ENCODE results near the gene UQCR10.

Gene UQCR10

GRCh38 chr22:29767171-29768051, at the start of gene UQCR10:
UQCR10 (plus strand) TSS chr22:29767369; CDS start chr22:29767399, 30 bp downstream.
- Histone ChIP-seq H3K4me3 (peak within 1 kb of the TSS; percentile 98), H3K27ac (peak within 1 kb of the TSS; percentile 88 to 92)
- TF ChIP-seq, protein P1, sequence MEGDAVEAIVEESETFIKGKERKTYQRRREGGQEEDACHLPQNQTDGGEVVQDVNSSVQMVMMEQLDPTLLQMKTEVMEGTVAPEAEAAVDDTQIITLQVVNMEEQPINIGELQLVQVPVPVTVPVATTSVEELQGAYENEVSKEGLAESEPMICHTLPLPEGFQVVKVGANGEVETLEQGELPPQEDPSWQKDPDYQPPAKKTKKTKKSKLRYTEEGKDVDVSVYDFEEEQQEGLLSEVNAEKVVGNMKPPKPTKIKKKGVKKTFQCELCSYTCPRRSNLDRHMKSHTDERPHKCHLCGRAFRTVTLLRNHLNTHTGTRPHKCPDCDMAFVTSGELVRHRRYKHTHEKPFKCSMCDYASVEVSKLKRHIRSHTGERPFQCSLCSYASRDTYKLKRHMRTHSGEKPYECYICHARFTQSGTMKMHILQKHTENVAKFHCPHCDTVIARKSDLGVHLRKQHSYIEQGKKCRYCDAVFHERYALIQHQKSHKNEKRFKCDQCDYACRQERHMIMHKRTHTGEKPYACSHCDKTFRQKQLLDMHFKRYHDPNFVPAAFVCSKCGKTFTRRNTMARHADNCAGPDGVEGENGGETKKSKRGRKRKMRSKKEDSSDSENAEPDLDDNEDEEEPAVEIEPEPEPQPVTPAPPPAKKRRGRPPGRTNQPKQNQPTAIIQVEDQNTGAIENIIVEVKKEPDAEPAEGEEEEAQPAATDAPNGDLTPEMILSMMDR (IDR thresholded peaks at IDR 0.05) = no peak
- DNase-seq (ENCODE audit: low spot score) = peak; percentile 88

- TF ChIP-seq, protein P1 (IDR thresholded peaks at IDR 0.05) = no peak
- no peak overlapping the region for H3K27ac ChIP-seq
- H3K4me3 ChIP-seq = no peak overlapping the region
- DNase-seq (ENCODE audit: low spot score) = no peak
These were observed 49.4 kb upstream of the UQCR10 start for GRCh38 chr22:29717789-29718188.

- Histone ChIP-seq H3K27ac (no peak overlapping the region), H3K4me3 (peak overlapping the region; percentile 55)
- TF ChIP-seq, protein P1 (IDR thresholded peaks at IDR 0.05) = no peak
- no peak for DNase-seq (ENCODE audit: low spot score)
These were observed 47.9 kb upstream of the UQCR10 start for GRCh38 chr22:29718949-29719898.

GRCh38 chr22:29719899-29720645, 47.1 kb upstream of the UQCR10 start, which contains the start of gene CABP7:
CABP7 (plus strand) TSS chr22:29720003; CDS start chr22:29720425, 422 bp downstream.
- TF ChIP-seq, protein P1 (IDR thresholded peaks at IDR 0.05) = no peak
- Histone ChIP-seq H3K4me3 (peak within 1 kb of the TSS; percentile 55), H3K27ac (no peak within 1 kb of the TSS)
- DNase-seq (ENCODE audit: low spot score) = no peak

DNA sequence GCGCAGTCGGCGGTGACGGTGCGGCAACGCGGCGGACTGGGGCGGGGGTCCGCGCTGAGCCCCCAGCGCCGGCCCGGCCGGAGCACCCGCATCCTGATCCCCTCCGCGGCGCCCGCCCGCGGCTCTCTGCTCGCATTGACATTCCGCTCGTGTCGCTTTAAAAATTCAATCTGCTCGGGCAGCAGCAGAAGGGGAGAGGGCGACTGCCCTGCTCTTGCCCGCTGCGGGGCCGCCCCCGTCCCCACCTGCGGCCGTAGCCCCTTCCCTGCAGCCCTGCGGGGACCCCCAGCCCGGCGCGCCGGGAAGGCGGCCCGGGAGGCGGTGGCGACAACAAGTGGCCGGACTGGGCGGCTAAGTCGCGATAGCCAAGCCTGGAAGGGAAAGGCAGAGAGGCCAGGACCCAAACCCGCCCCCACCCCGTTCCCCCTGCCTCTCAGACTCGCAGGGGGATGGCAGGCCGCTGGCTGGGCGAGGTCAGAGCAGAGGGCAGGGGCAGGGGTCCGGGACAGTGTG, 46.3 kb upstream of the UQCR10 start:
- Histone ChIP-seq H3K27ac (no peak overlapping the region), H3K4me3 (peak overlapping the region; percentile 55)
- TF ChIP-seq, protein P1 (IDR thresholded peaks at IDR 0.05) = no peak
- DNase-seq (ENCODE audit: low spot score) = no peak

DNA sequence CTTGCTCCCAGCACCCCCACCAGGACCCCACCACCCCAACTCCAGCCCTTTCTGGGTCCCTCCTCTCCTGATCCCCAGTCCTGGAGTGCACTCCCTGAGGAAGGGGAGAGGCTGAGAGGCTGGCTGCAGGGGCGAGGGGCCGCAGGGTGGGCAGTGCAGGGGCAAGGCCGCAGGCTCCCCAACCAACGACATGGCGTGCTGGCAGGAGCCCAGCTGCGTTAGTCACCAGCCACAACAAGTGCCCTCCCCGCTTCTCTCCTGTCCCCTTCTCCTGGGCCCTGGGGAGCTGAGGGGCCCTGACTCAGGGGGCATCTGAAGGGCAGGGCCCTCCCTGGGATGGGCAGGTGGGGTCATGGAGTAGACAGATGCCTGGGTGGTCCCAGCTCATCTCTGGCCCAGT, 45.0 kb upstream of the UQCR10 start:
- TF ChIP-seq, protein P1 (IDR thresholded peaks at IDR 0.05) = no peak
- no peak for DNase-seq (ENCODE audit: low spot score)
- Histone ChIP-seq H3K4me3 (no peak overlapping the region), H3K27ac (no peak overlapping the region)
